ENCODE data around the gene DKKL1. TPM values are rescaled to one million over a fixed set of nuclear protein-coding genes. Genes with fewer than 3 reads are reported as not detected.

DKKL1 gene
- polyA plus RNA-seq, 1 donor from 2014 or later: 2.8 TPM

- no peak overlapping the region for H3K4me3 ChIP-seq (ENCODE audit: low read length)
- no peak overlapping the region for H3K27ac ChIP-seq (ENCODE audit: low read length)
- TF ChIP-seq RAD21 (conservative IDR thresholded peaks at IDR 0.05) (no peak), EP300 (conservative IDR thresholded peaks at IDR 0.05; ENCODE audit: poor library complexity, severe bottlenecking) (no peak), POLR2AphosphoS5 (IDR thresholded peaks at IDR 0.05) (no peak), REST (IDR thresholded peaks at IDR 0.05; ENCODE audit: borderline replicate concordance) (no peak), TAF1 (IDR thresholded peaks at IDR 0.05; ENCODE audit: low read depth) (no peak), EZH2 (IDR thresholded peaks at IDR 0.05; ENCODE audit: borderline replicate concordance, insufficient read depth, low read length, poor library complexity, severe bottlenecking) (no peak), SMC3 (conservative IDR thresholded peaks at IDR 0.05; ENCODE audit: poor library complexity) (no peak), MXI1 (conservative IDR thresholded peaks at IDR 0.05; ENCODE audit: poor library complexity, severe bottlenecking) (no peak), CTCF (IDR thresholded peaks at IDR 0.05; ENCODE audit: poor library complexity, severe bottlenecking) (no peak)
- H3K79me2 ChIP-seq (replicated peaks; ENCODE audit: insufficient read depth, low read length): no peaks in the 10 kb centered on the region
- H3K27me3 ChIP-seq (ENCODE audit: insufficient read depth, low read depth, low read length): no peaks in the 10 kb centered on the region
- no peak overlapping the region for H3K9ac ChIP-seq (ENCODE audit: low read length)
- H3K36me3 ChIP-seq (ENCODE audit: insufficient read depth, low read length): no peaks in the 10 kb centered on the region
- H2AFZ ChIP-seq (ENCODE audit: low read depth, low read length): no peak overlapping the region
- H3K4me2 ChIP-seq (ENCODE audit: low read length): no peak overlapping the region
- H3K9me2 ChIP-seq (ENCODE audit: insufficient read depth, low read length): no peaks in the 10 kb centered on the region
- H3F3A ChIP-seq (ENCODE audit: insufficient read depth, low read length, poor library complexity, severe bottlenecking): no peaks in the 10 kb centered on the region
- H4K20me1 ChIP-seq (ENCODE audit: insufficient read depth): no peaks in the 10 kb centered on the region
- no peaks in the 10 kb centered on the region for H3K9me3 ChIP-seq (ENCODE audit: low read length)
Measured at GRCh38 chr19:49408816-49409440, 45.3 kb downstream of the DKKL1 start.

- no peak for TF ChIP-seq SMC3 (conservative IDR thresholded peaks at IDR 0.05; ENCODE audit: poor library complexity)
- TF ChIP-seq REST (IDR thresholded peaks at IDR 0.05; ENCODE audit: borderline replicate concordance): no peak
- TF ChIP-seq RAD21 (conservative IDR thresholded peaks at IDR 0.05): no peak
- no peak for TF ChIP-seq POLR2AphosphoS5 (IDR thresholded peaks at IDR 0.05)
- TF ChIP-seq EZH2 (IDR thresholded peaks at IDR 0.05; ENCODE audit: borderline replicate concordance, insufficient read depth, low read length, poor library complexity, severe bottlenecking): no peak
- TF ChIP-seq CTCF (IDR thresholded peaks at IDR 0.05; ENCODE audit: poor library complexity, severe bottlenecking): no peak
- TF ChIP-seq MXI1 (conservative IDR thresholded peaks at IDR 0.05; ENCODE audit: poor library complexity, severe bottlenecking): no peak
- TF ChIP-seq TAF1 (IDR thresholded peaks at IDR 0.05; ENCODE audit: low read depth): no peak
- TF ChIP-seq EP300 (conservative IDR thresholded peaks at IDR 0.05; ENCODE audit: poor library complexity, severe bottlenecking): no peak
- no peak overlapping the region for H3K9ac ChIP-seq (ENCODE audit: low read length)
- H3K27me3 ChIP-seq (ENCODE audit: insufficient read depth, low read depth, low read length): no peaks in the 10 kb centered on the region
- no peaks in the 10 kb centered on the region for H3K9me2 ChIP-seq (ENCODE audit: insufficient read depth, low read length)
- H3K79me2 ChIP-seq (replicated peaks; ENCODE audit: insufficient read depth, low read length): no peaks in the 10 kb centered on the region
- no peak overlapping the region for H3K4me3 ChIP-seq (ENCODE audit: low read length)
- no peaks in the 10 kb centered on the region for H3F3A ChIP-seq (ENCODE audit: insufficient read depth, low read length, poor library complexity, severe bottlenecking)
- no peak overlapping the region for H2AFZ ChIP-seq (ENCODE audit: low read depth, low read length)
- H4K20me1 ChIP-seq (ENCODE audit: insufficient read depth): no peaks in the 10 kb centered on the region
- H3K4me2 ChIP-seq (ENCODE audit: low read length): no peak overlapping the region
- no peak overlapping the region for H3K27ac ChIP-seq (ENCODE audit: low read length)
- H3K9me3 ChIP-seq (ENCODE audit: low read length): no peaks in the 10 kb centered on the region
- no peaks in the 10 kb centered on the region for H3K36me3 ChIP-seq (ENCODE audit: insufficient read depth, low read length)
Measured at GRCh38 chr19:49409441-49410029, 45.9 kb downstream of the DKKL1 start.
